ENCODE results near the gene C14orf119.

C14orf119 gene

DNA sequence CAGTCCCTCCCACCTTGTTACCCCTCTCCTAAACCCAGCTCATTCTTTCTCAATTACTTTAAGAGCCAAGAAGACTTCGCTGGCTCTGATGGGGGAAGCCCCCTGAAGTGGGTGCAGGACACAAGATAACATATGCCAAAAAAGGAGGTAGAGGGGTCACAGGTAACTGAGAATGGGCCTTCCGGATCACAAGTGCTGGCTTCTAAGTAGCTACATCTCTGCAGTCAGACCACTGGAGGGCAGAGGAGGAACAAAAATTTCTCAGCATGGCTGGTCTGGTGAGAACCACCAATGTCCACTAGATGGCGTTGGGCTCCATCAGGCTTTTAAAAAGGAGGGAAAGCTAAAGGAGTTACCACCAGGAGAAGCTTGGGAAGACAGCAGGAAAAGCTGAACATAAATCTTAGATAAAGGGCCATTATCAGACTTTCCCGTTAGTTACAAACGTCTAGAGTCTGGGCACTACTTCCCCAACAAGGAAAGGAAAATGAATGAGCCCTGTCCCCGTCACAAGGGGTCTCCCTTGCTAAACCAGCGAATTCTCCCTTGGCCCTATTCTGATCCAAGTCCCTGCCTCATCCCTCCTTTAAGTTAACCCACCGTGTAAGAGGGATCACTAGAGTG, 26.4 kb upstream of the C14orf119 start:
- H3K27ac ChIP-seq (replicated peaks) = peak overlapping the region; percentile 40; the same call in 1 of the 2 replicates

DNA sequence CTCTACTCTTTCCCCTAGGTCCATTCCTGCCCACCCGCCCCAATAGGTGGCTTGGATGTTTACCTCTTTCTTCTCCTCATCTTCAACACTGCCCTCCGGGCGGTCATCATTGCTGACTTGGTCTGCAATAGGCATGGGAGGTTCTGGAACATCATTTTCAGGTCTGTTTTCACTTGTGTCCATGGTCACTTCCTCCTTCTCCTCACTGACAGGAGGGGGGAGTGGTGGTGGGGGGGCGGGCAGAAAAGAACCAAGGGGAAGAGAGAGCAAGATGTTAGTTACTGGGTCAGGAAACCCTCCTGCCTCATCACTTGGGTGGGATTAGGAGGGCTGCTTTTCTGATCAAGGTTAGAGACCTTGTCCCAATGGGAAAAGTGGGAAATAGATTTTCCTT, 25.9 kb upstream of the C14orf119 start:
- TF ChIP-seq SPI1 (IDR thresholded peaks at IDR 0.05; ENCODE audit: borderline replicate concordance, low read depth) = 0 out of 2 replicates have a peak, but pooled peaks have one; percentile 36
- TF ChIP-seq GABPA (IDR thresholded peaks at IDR 0.05; ENCODE audit: low read depth) = no peak
- no peak for DNase-seq (ENCODE audit: low read depth in 1 of 2, low spot score in 1 of 2)
- H3K4me3 ChIP-seq (replicated peaks; ENCODE audit: insufficient read depth, low read length) = no peak overlapping the region

More for the DNA sequence above, 26.4 kb upstream of the C14orf119 start:
- no peaks in the 10 kb centered on the region for H3K27me3 ChIP-seq (ENCODE audit: insufficient read depth, poor library complexity, severe bottlenecking)
- no peak overlapping the region for H3K4me3 ChIP-seq (replicated peaks; ENCODE audit: insufficient read depth, low read length)
- peak; percentile 65 to 84 for DNase-seq (ENCODE audit: low read depth in 1 of 2, low spot score in 1 of 2)
- TF ChIP-seq, protein P1, sequence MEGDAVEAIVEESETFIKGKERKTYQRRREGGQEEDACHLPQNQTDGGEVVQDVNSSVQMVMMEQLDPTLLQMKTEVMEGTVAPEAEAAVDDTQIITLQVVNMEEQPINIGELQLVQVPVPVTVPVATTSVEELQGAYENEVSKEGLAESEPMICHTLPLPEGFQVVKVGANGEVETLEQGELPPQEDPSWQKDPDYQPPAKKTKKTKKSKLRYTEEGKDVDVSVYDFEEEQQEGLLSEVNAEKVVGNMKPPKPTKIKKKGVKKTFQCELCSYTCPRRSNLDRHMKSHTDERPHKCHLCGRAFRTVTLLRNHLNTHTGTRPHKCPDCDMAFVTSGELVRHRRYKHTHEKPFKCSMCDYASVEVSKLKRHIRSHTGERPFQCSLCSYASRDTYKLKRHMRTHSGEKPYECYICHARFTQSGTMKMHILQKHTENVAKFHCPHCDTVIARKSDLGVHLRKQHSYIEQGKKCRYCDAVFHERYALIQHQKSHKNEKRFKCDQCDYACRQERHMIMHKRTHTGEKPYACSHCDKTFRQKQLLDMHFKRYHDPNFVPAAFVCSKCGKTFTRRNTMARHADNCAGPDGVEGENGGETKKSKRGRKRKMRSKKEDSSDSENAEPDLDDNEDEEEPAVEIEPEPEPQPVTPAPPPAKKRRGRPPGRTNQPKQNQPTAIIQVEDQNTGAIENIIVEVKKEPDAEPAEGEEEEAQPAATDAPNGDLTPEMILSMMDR (IDR thresholded peaks at IDR 0.05; ENCODE audit: insufficient read depth, low read length) = peak; percentile 99
- TF ChIP-seq POLR2AphosphoS5 (IDR thresholded peaks at IDR 0.05; ENCODE audit: low read depth) = no peak

DNA sequence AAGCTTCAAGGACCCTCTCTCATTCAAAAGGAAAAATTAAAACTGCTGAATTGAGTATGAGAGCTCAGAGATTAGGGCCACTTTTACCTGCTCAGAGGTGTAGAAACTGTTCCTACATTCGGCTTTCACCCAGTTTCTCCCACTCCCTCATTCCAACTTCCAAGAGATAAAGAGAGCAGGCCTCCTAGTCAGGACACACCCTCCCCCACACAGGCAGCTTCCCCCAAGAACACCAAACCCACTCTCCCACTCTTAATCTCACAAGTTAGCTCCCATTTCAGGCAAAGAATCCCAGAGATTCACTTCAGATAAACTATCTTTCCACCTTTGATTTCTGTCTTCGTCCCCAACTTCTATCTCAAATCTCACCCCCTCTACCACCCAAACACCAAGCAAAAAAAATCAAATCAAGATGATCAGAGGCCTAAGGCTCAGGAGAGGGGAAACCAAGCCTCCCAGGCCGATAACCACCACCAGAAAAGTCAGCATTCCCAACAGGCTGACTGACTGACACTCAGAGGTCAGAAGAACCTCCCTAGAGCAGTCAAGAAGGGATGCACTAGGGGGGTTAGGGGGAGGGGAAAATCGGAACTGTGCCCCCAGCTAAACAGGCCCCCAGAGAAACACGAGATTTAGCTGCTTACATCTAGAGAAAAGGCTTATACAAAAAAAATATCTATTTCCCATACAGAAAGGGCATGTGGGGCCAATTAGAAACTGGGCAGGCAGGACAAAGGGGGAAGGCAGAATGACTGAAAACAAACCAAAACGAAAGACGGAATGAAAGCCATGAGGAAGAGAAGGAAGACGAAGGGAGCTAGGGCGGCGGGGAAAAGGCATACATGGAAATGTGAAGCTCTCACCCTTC, 24.8 kb upstream of the C14orf119 start:
- Histone ChIP-seq H3K4me3 (replicated peaks; ENCODE audit: insufficient read depth, low read length) (peak overlapping the region; percentile 78), H3K27me3 (ENCODE audit: insufficient read depth, poor library complexity, severe bottlenecking) (no peaks in the 10 kb centered on the region), H3K27ac (replicated peaks) (peak overlapping the region; percentile 73)
- TF ChIP-seq, protein P1 (IDR thresholded peaks at IDR 0.05; ENCODE audit: insufficient read depth, low read length) = no peak
- TF ChIP-seq, protein P2, sequence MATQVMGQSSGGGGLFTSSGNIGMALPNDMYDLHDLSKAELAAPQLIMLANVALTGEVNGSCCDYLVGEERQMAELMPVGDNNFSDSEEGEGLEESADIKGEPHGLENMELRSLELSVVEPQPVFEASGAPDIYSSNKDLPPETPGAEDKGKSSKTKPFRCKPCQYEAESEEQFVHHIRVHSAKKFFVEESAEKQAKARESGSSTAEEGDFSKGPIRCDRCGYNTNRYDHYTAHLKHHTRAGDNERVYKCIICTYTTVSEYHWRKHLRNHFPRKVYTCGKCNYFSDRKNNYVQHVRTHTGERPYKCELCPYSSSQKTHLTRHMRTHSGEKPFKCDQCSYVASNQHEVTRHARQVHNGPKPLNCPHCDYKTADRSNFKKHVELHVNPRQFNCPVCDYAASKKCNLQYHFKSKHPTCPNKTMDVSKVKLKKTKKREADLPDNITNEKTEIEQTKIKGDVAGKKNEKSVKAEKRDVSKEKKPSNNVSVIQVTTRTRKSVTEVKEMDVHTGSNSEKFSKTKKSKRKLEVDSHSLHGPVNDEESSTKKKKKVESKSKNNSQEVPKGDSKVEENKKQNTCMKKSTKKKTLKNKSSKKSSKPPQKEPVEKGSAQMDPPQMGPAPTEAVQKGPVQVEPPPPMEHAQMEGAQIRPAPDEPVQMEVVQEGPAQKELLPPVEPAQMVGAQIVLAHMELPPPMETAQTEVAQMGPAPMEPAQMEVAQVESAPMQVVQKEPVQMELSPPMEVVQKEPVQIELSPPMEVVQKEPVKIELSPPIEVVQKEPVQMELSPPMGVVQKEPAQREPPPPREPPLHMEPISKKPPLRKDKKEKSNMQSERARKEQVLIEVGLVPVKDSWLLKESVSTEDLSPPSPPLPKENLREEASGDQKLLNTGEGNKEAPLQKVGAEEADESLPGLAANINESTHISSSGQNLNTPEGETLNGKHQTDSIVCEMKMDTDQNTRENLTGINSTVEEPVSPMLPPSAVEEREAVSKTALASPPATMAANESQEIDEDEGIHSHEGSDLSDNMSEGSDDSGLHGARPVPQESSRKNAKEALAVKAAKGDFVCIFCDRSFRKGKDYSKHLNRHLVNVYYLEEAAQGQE (IDR thresholded peaks at IDR 0.05; ENCODE audit: insufficient replicate concordance, low read depth) = no peak
- no peak for TF ChIP-seq GABPA (IDR thresholded peaks at IDR 0.05; ENCODE audit: low read depth)
- TF ChIP-seq POLR2AphosphoS5 (IDR thresholded peaks at IDR 0.05; ENCODE audit: low read depth) = no peak; the same call in 1 of the 2 replicates
- TF ChIP-seq SPI1 (IDR thresholded peaks at IDR 0.05; ENCODE audit: borderline replicate concordance, low read depth) = no peak
- DNase-seq (ENCODE audit: low read depth in 1 of 2, low spot score in 1 of 2) = no peak

More for the DNA sequence above, 25.9 kb upstream of the C14orf119 start:
- 0 out of 2 replicates have a peak overlapping the region, but pooled peaks have one; percentile 18 for H3K27ac ChIP-seq (replicated peaks)
- no peaks in the 10 kb centered on the region for H3K27me3 ChIP-seq (ENCODE audit: insufficient read depth, poor library complexity, severe bottlenecking)

DNA sequence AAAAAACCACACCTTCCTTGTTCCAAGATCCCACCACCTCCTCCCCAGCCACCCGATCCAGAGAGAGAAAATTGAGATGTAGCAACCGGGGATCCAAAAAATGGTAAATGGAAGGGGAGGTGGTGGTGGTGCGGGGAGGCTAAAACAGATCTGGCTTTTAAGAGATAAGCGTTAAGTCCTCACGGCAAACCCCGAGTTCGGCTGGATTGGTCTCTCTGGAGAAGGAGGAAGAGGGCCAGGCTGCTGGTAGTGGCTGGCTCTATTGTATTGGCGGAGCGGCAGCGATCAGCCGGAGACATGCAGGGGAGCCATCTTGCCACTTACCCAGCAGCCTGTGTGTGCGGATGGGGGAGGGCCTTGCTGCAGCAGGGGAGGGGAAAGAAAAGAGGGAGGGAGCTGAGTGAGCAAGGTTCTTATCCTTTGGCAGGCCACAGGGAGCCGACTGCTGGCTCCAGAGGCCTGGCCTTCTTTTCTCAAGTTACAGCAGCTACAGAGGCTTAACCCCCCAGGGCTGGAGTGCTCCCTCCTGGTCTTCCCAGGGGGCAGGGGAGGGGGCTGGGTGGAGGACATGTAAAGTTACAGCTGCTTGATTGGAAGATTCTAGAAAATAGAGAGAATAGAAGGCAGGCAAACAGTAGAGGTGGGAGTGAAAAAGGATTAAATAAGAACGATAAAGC, 23.9 kb upstream of the C14orf119 start:
- Histone ChIP-seq H3K4me3 (replicated peaks; ENCODE audit: insufficient read depth, low read length) (peak overlapping the region; percentile 78), H3K27ac (replicated peaks) (peak overlapping the region; percentile 73), H3K27me3 (ENCODE audit: insufficient read depth, poor library complexity, severe bottlenecking) (no peaks in the 10 kb centered on the region)
- DNase-seq (ENCODE audit: low read depth in 1 of 2, low spot score in 1 of 2) = peak; percentile 66 to 93
- TF ChIP-seq SPI1 (IDR thresholded peaks at IDR 0.05; ENCODE audit: borderline replicate concordance, low read depth) (no peak), POLR2AphosphoS5 (IDR thresholded peaks at IDR 0.05; ENCODE audit: low read depth) (peak; percentile 92)

DNA sequence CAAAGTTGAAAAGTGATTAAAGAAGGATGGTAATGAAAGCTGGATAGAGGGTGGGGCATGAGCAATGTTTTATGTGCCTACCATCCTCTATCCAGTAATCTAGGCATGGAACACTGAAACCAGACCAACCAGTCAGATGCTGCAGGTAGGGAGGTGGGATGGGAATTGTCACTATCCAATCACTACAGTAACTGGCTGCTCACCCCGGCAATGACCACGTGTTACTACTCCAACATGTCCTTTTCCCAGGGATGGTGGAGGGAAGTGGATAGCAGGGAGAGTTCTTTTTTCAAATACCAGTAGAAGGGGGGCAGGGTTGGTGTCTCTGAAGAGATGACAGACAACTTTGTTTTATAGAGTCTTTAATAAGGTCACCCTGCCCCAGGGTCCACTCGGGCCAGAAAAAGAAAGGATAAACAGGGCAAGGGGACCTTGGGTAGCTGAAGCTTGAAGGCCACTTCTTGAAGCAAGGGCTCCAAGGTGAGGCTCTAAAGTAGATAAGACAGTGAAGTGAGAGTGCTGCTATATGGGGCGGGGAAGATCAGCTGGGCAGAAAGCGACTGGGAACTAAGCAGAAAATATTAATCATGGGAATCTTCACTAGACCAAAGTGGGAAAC, 23.3 kb upstream of the C14orf119 start:
- Histone ChIP-seq H3K27ac (replicated peaks) (peak overlapping the region; percentile 73), H3K27me3 (ENCODE audit: insufficient read depth, poor library complexity, severe bottlenecking) (no peaks in the 10 kb centered on the region), H3K4me3 (replicated peaks; ENCODE audit: insufficient read depth, low read length) (peak overlapping the region; percentile 78)
- DNase-seq (ENCODE audit: low read depth in 1 of 2, low spot score in 1 of 2) = no peak
- TF ChIP-seq, protein P1 (IDR thresholded peaks at IDR 0.05; ENCODE audit: insufficient read depth, low read length) = no peak
- TF ChIP-seq POLR2AphosphoS5 (IDR thresholded peaks at IDR 0.05; ENCODE audit: low read depth) (no peak), GABPA (IDR thresholded peaks at IDR 0.05; ENCODE audit: low read depth) (no peak), SPI1 (IDR thresholded peaks at IDR 0.05; ENCODE audit: borderline replicate concordance, low read depth) (no peak)
- TF ChIP-seq, protein P2 (IDR thresholded peaks at IDR 0.05; ENCODE audit: insufficient replicate concordance, low read depth) = no peak
